Naive thymus-derived CD4-positive, alpha-beta T cell (primary cell): ENCODE data around the gene SFTPA2. TPM values are rescaled to one million over a fixed set of nuclear protein-coding genes. Genes with fewer than 3 reads are reported as not detected.
"Not testable (repeated sequence)": the region's sequence is repeated elsewhere in the genome, so short reads cannot be mapped to it uniquely, and the experiment has no call there.

ENCODE experiments used
- ATAC-seq: fragments of 150-1000 bp; cut with Tn5 transposase; 2 replicates; pipeline ENCODE4 v1.10.0; 2021; ENCODE audit warnings: mild to moderate bottlenecking, moderate library complexity
- CTCF ChIA-PET: fragments of 350-600 bp; sonication (Branson Sonifier 250); formaldehyde crosslinking; loops from one replicate; lab custom pipeline; 2021; ENCODE audit warnings: antibody characterized with exemption; lab: Charles Lee
- POLR2A ChIA-PET: fragments of 350-600 bp; sonication (Branson Sonifier 250); formaldehyde crosslinking; loops from one replicate; lab custom pipeline; 2021; ENCODE audit warnings: antibody characterized with exemption, inconsistent platforms; lab: Charles Lee
- DNase-seq, 9 donors: peaks; one replicate each; pipeline versions ENCODE4 v3.0.0 to v3.0.0-alpha.2; 2020 to 2022; ENCODE audit warnings: mixed read lengths in 1 of 9
- H3K27ac ChIP-seq: one replicate; pipeline ENCODE4 v1.7.0; 2013; ENCODE audit warnings: mild to moderate bottlenecking, low read depth, low read length, moderate library complexity
- H3K27me3 ChIP-seq, 2 donors: one replicate each; pipeline ENCODE4 v1.7.0; 2013; ENCODE audit warnings: low read length in 2 of 2, mild to moderate bottlenecking in 2 of 2, moderate library complexity in 2 of 2; ENCODE audit not compliant: control insufficient read depth in 2 of 2, insufficient read depth in 2 of 2
- H3K36me3 ChIP-seq, 3 experiments: 1 replicate in 2 of 3; 2 replicates in 1 of 3; pipeline ENCODE4 v1.7.0; 2013; ENCODE audit warnings: low read length in 3 of 3, mild to moderate bottlenecking in 3 of 3, moderate library complexity in 1 of 3; ENCODE audit not compliant: insufficient read depth in 3 of 3, control insufficient read depth in 2 of 3
- H3K4me1 ChIP-seq, 2 donors: one replicate each; pipeline ENCODE4 v1.7.0; 2013; ENCODE audit warnings: low read length in 2 of 2, mild to moderate bottlenecking in 2 of 2, moderate library complexity in 1 of 2; ENCODE audit not compliant: control insufficient read depth in 2 of 2, insufficient read depth in 2 of 2
- H3K4me3 ChIP-seq: 2 replicates; pipeline ENCODE4 v1.7.0; 2013; ENCODE audit warnings: mild to moderate bottlenecking, low read length
- H3K9me3 ChIP-seq, 3 experiments: 1 replicate in 2 of 3; 2 replicates in 1 of 3; pipeline ENCODE4 v1.7.0; 2013; ENCODE audit warnings: low read length in 3 of 3; ENCODE audit not compliant: control insufficient read depth in 2 of 3
- H3K27ac Mint-ChIP-seq, 9 donors: one replicate each; pipeline ENCODE4 v1.8.0; 2020 to 2022; ENCODE audit warnings: mixed read lengths in 9 of 9, mild to moderate bottlenecking in 8 of 9, moderate library complexity in 5 of 9, inconsistent platforms in 2 of 9
- H3K27me3 Mint-ChIP-seq, 5 donors: one replicate each; pipeline ENCODE4 v1.8.0; 2021 to 2022; ENCODE audit warnings: mixed read lengths in 5 of 5, mild to moderate bottlenecking in 1 of 5
- H3K36me3 Mint-ChIP-seq, 5 donors: one replicate each; pipeline ENCODE4 v1.8.0; 2020 to 2022; ENCODE audit warnings: mixed read lengths in 5 of 5, mild to moderate bottlenecking in 3 of 5, inconsistent platforms in 1 of 5
- H3K4me1 Mint-ChIP-seq, 7 donors: one replicate each; pipeline ENCODE4 v1.8.0; 2020 to 2022; ENCODE audit warnings: mixed read lengths in 7 of 7, mild to moderate bottlenecking in 3 of 7, inconsistent platforms in 1 of 7
- H3K4me3 Mint-ChIP-seq, 10 donors: one replicate each; pipeline ENCODE4 v1.8.0; 2020 to 2022; ENCODE audit warnings: mild to moderate bottlenecking in 10 of 10, mixed read lengths in 10 of 10, moderate library complexity in 6 of 10, inconsistent platforms in 2 of 10
- H3K9me3 Mint-ChIP-seq, 11 donors: one replicate each; pipeline ENCODE4 v1.8.0; 2020 to 2022; ENCODE audit warnings: mixed read lengths in 11 of 11, mild to moderate bottlenecking in 4 of 11, inconsistent platforms in 1 of 11, moderate library complexity in 1 of 11
- intact Hi-C, 2 donors: fragments of 100-400 bp; cut with micrococcal nuclease; formaldehyde crosslinking; loops; one replicate each; pipeline ENCODE4 v1.15.1; 2023
- polyA plus RNA-seq, 2 donors: library from polyadenylated mRNA; unstranded; fragments of 300-500 nt; fragmentation: Illumina TruSeq; gene quantifications; one replicate each; pipeline ENCODE4 v1.2.3, GENCODE V29; 2021
- total RNA-seq, 6 experiments: library from RNA in 5 of 6; stranded (reverse) in 5 of 6; gene quantifications; 1 replicate in 5 of 6; 2 replicates in 1 of 6; pipeline ENCODE4 v1.2.3 and lab custom pipeline; 2021 to 2026

The SFTPA2 gene
- total and polyA plus RNA-seq, 7 experiments from 2014 or later = not detected

GRCh38 chr10:79533903-79534175 is 26.4 kb downstream of the SFTPA2 start:
- ATAC-seq, H3K4me3 Mint-ChIP-seq, CTCF ChIA-PET, H3K36me3 ChIP-seq, H3K4me1 ChIP-seq, DNase-seq, H3K4me1 Mint-ChIP-seq, H3K27me3 Mint-ChIP-seq, intact Hi-C loops, H3K27ac Mint-ChIP-seq, H3K9me3 Mint-ChIP-seq, H3K4me3 ChIP-seq, H3K27me3 ChIP-seq, H3K9me3 ChIP-seq, H3K36me3 Mint-ChIP-seq, H3K27ac ChIP-seq: not testable (repeated sequence)
- POLR2A ChIA-PET = interaction anchor here (0.6 kb wide), 1 partner anchor 688 kb away, joined by 3 read pairs; no protein-coding TSS in a partner anchor

- H3K4me3 Mint-ChIP-seq, H3K36me3 ChIP-seq, H3K9me3 Mint-ChIP-seq, H3K4me1 Mint-ChIP-seq, H3K9me3 ChIP-seq, H3K27me3 Mint-ChIP-seq, H3K4me3 ChIP-seq, H3K27ac Mint-ChIP-seq, H3K4me1 ChIP-seq, DNase-seq, CTCF ChIA-PET, intact Hi-C loops, H3K27ac ChIP-seq, H3K27me3 ChIP-seq, ATAC-seq, H3K36me3 Mint-ChIP-seq: not testable (repeated sequence)
- POLR2A ChIA-PET = interaction anchor here (0.6 kb wide), 1 partner anchor 688 kb away, joined by 3 read pairs; no protein-coding TSS in a partner anchor
Measured at GRCh38 chr10:79533142-79533902, 26.9 kb downstream of the SFTPA2 start.

- H3K4me3 ChIP-seq, ATAC-seq, DNase-seq, H3K4me1 ChIP-seq, H3K27ac Mint-ChIP-seq, CTCF ChIA-PET, H3K36me3 Mint-ChIP-seq, intact Hi-C loops, H3K4me3 Mint-ChIP-seq, H3K27me3 ChIP-seq, H3K9me3 Mint-ChIP-seq, H3K36me3 ChIP-seq, H3K27ac ChIP-seq, H3K4me1 Mint-ChIP-seq, H3K9me3 ChIP-seq, POLR2A ChIA-PET, H3K27me3 Mint-ChIP-seq: not testable (repeated sequence)
Measured at GRCh38 chr10:79528261-79528660, 31.9 kb downstream of the SFTPA2 start.

GRCh38 chr10:79525049-79525710 is 35.0 kb downstream of the SFTPA2 start:
- H3K4me1 ChIP-seq, CTCF ChIA-PET, POLR2A ChIA-PET, H3K36me3 ChIP-seq, H3K4me3 ChIP-seq, H3K27ac ChIP-seq, intact Hi-C loops, H3K4me1 Mint-ChIP-seq, H3K9me3 Mint-ChIP-seq, H3K27me3 ChIP-seq, H3K36me3 Mint-ChIP-seq, DNase-seq, ATAC-seq, H3K27ac Mint-ChIP-seq, H3K27me3 Mint-ChIP-seq, H3K4me3 Mint-ChIP-seq, H3K9me3 ChIP-seq: not testable (repeated sequence)

GRCh38 chr10:79523157-79523853 is 36.9 kb downstream of the SFTPA2 start:
- POLR2A ChIA-PET, H3K27me3 Mint-ChIP-seq, CTCF ChIA-PET, H3K36me3 Mint-ChIP-seq, DNase-seq, H3K4me3 ChIP-seq, H3K4me1 ChIP-seq, H3K9me3 Mint-ChIP-seq, intact Hi-C loops, H3K9me3 ChIP-seq, H3K27me3 ChIP-seq, H3K4me1 Mint-ChIP-seq, H3K27ac Mint-ChIP-seq, H3K36me3 ChIP-seq, H3K27ac ChIP-seq, ATAC-seq, H3K4me3 Mint-ChIP-seq: not testable (repeated sequence)

- H3K27me3 Mint-ChIP-seq, H3K36me3 Mint-ChIP-seq, DNase-seq, H3K27me3 ChIP-seq, H3K9me3 ChIP-seq, CTCF ChIA-PET, H3K4me1 Mint-ChIP-seq, H3K36me3 ChIP-seq, H3K4me3 Mint-ChIP-seq, ATAC-seq, H3K27ac Mint-ChIP-seq, H3K4me1 ChIP-seq, H3K27ac ChIP-seq, H3K9me3 Mint-ChIP-seq, POLR2A ChIA-PET, intact Hi-C loops, H3K4me3 ChIP-seq: not testable (repeated sequence)
Measured at GRCh38 chr10:79522464-79522863, 37.7 kb downstream of the SFTPA2 start.

- H3K4me3 ChIP-seq, ATAC-seq, H3K27ac Mint-ChIP-seq, intact Hi-C loops, H3K9me3 Mint-ChIP-seq, DNase-seq, H3K9me3 ChIP-seq, H3K27ac ChIP-seq, POLR2A ChIA-PET, CTCF ChIA-PET, H3K4me1 ChIP-seq, H3K36me3 Mint-ChIP-seq, H3K36me3 ChIP-seq, H3K4me3 Mint-ChIP-seq, H3K4me1 Mint-ChIP-seq, H3K27me3 ChIP-seq, H3K27me3 Mint-ChIP-seq: not testable (repeated sequence)
Measured at GRCh38 chr10:79521751-79522150, 38.5 kb downstream of the SFTPA2 start.
